Endodermal cell (in vitro differentiated cells): ENCODE results near the gene METTL22. TPM values are rescaled to one million over a fixed set of nuclear protein-coding genes. Genes with fewer than 3 reads are reported as not detected.

ENCODE experiments used
- DNase-seq: peaks from one replicate; pipeline ENCODE4 v3.0.0-alpha.2; 2017
- H3K27ac ChIP-seq: 2 replicates; pipeline ENCODE4 v1.5.1; 2013; ENCODE audit warnings: mild to moderate bottlenecking, low read depth, low read length, moderate library complexity
- H3K27me3 ChIP-seq: 2 replicates; pipeline ENCODE4 v1.6.1; 2013; ENCODE audit warnings: mild to moderate bottlenecking, low read length, moderate library complexity; ENCODE audit not compliant: insufficient read depth, control insufficient read depth, poor library complexity, severe bottlenecking
- H3K36me3 ChIP-seq: 2 replicates; pipeline ENCODE4 v1.7.0; 2013; ENCODE audit warnings: mild to moderate bottlenecking, low read length, moderate library complexity; ENCODE audit not compliant: control insufficient read depth, insufficient read depth
- H3K4me1 ChIP-seq: one replicate; pipeline ENCODE4 v1.7.0; 2013; ENCODE audit warnings: low read length; ENCODE audit not compliant: control insufficient read depth, insufficient read depth
- H3K4me3 ChIP-seq: 2 replicates; pipeline ENCODE4 v1.5.1; 2013; ENCODE audit warnings: mild to moderate bottlenecking, low read length, moderate library complexity
- H3K9ac ChIP-seq: 2 replicates; pipeline ENCODE4 v1.6.1; 2013; ENCODE audit warnings: mild to moderate bottlenecking, low read length, moderate library complexity; ENCODE audit not compliant: poor library complexity, severe bottlenecking; ENCODE audit errors: extremely low read depth
- H3K9me3 ChIP-seq: 2 replicates; pipeline ENCODE4 v1.6.1; 2013; ENCODE audit warnings: mild to moderate bottlenecking, low read length, moderate library complexity; ENCODE audit not compliant: control insufficient read depth
- H3K27ac Mint-ChIP-seq: 2 replicates; pipeline ENCODE4 v1.8.0; 2020; ENCODE audit warnings: mixed read lengths
- H3K27me3 Mint-ChIP-seq: 2 replicates; pipeline ENCODE4 v1.8.0; 2021; ENCODE audit warnings: mild to moderate bottlenecking, mixed read lengths; ENCODE audit not compliant: insufficient read depth
- H3K36me3 Mint-ChIP-seq: 2 replicates; pipeline ENCODE4 v1.8.0; 2020; ENCODE audit warnings: low read depth, mixed read lengths
- H3K4me1 Mint-ChIP-seq: 2 replicates; pipeline ENCODE4 v1.8.0; 2020; ENCODE audit warnings: mixed read lengths
- H3K4me3 Mint-ChIP-seq: 2 replicates; pipeline ENCODE4 v1.8.0; 2020; ENCODE audit warnings: mild to moderate bottlenecking, moderate library complexity, mixed read lengths
- H3K9me3 Mint-ChIP-seq: 2 replicates; pipeline ENCODE4 v1.8.0; 2020; ENCODE audit warnings: mild to moderate bottlenecking, mixed read lengths
- CTCF ChIP-seq: fragments of 200-600 bp; sonication (generic); conservative IDR thresholded peaks from 2 replicates; pipeline ENCODE4 v1.5.0; 2021; ENCODE audit warnings: antibody characterized with exemption, mild to moderate bottlenecking
- WGBS, 2 experiments: methylation state at CpG; one replicate each; pipeline versions ENCODE4 v1.1.5 to v1.1.7; 2013; ENCODE audit warnings: missing lambda C conversion rate in 2 of 2, mixed read lengths in 1 of 2; ENCODE audit not compliant: insufficient coverage in 1 of 2, insufficient read length in 1 of 2; 5-methylcytosine and 5-hydroxymethylcytosine counted together
- total RNA-seq, 2 donors: library from RNA; stranded (reverse); fragmentation: NEBNext Ultra II Directional in 1 of 2; extraction: Animal tissue kit (Norgen Biotek cat#: 25700) in 1 of 2; gene quantifications; 2 replicates in 1 of 2; 3 replicates in 1 of 2; pipeline ENCODE4 v1.2.1, GENCODE V29; 2021

Gene METTL22
- total RNA-seq, 2 donors from 2014 or later, result 55.1 to 70.5 TPM

GRCh38 chr16:8668113-8668512 is 46.6 kb downstream of the METTL22 start:
- no peak for DNase-seq
- H3K36me3 ChIP-seq, result no peaks in the 10 kb centered on the region
- H3K4me1 Mint-ChIP-seq, result peaks cover 4% of the 10 kb centered on the region
- H3K27ac Mint-ChIP-seq, result no peak overlapping the region
- H3K9me3 Mint-ChIP-seq, result no peaks in the 10 kb centered on the region
- 50 to 90% methylated on average over 2 to 5 of the region's 5 CpGs for WGBS, 2 experiments
- TF ChIP-seq CTCF, result no peak
- no peak overlapping the region for H3K9ac ChIP-seq
- no peaks in the 10 kb centered on the region for H3K9me3 ChIP-seq
- no peak overlapping the region for H3K4me3 Mint-ChIP-seq
- H3K4me1 ChIP-seq, result no peaks in the 10 kb centered on the region
- H3K4me3 ChIP-seq, result no peak overlapping the region
- no peaks in the 10 kb centered on the region for H3K27me3 ChIP-seq
- peaks cover 11% of the 10 kb centered on the region for H3K27me3 Mint-ChIP-seq
- H3K27ac ChIP-seq, result peak overlapping the region; percentile 26
- H3K36me3 Mint-ChIP-seq, result no peaks in the 10 kb centered on the region

GRCh38 chr16:8669481-8669880 is 48.0 kb downstream of the METTL22 start:
- H3K36me3 ChIP-seq, result no peaks in the 10 kb centered on the region
- no peak for DNase-seq
- H3K4me1 ChIP-seq, result no peaks in the 10 kb centered on the region
- WGBS, 2 experiments, result 100% methylated on average over 1 of the region's 1 CpG
- H3K36me3 Mint-ChIP-seq, result no peaks in the 10 kb centered on the region
- no peak overlapping the region for H3K9ac ChIP-seq
- H3K27ac ChIP-seq, result no peak overlapping the region
- no peak overlapping the region for H3K4me3 Mint-ChIP-seq
- H3K27me3 ChIP-seq, result no peaks in the 10 kb centered on the region
- H3K9me3 Mint-ChIP-seq, result no peaks in the 10 kb centered on the region
- H3K4me1 Mint-ChIP-seq, result peaks cover 9% of the 10 kb centered on the region
- H3K4me3 ChIP-seq, result no peak overlapping the region
- no peak for TF ChIP-seq CTCF
- peaks cover 15% of the 10 kb centered on the region for H3K27me3 Mint-ChIP-seq
- H3K9me3 ChIP-seq, result no peaks in the 10 kb centered on the region
- no peak overlapping the region for H3K27ac Mint-ChIP-seq

- no peak for TF ChIP-seq CTCF
- Mint-ChIP-seq H3K4me3 (no peak overlapping the region), H3K27ac (no peak overlapping the region), H3K9me3 (no peaks in the 10 kb centered on the region), H3K27me3 (peaks cover 20% of the 10 kb centered on the region), H3K4me1 (peaks cover 11% of the 10 kb centered on the region), H3K36me3 (no peaks in the 10 kb centered on the region)
- DNase-seq, result no peak
- H3K27ac ChIP-seq, result peak overlapping the region; percentile 0
- no peaks in the 10 kb centered on the region for H3K9me3 ChIP-seq
- H3K36me3 ChIP-seq, result no peaks in the 10 kb centered on the region
- no peak overlapping the region for H3K9ac ChIP-seq
- H3K4me3 ChIP-seq, result no peak overlapping the region
- WGBS, 2 experiments, result 83 to 100% methylated on average over 1 of the region's 1 CpG
- peaks cover 5% of the 10 kb centered on the region for H3K27me3 ChIP-seq
- H3K4me1 ChIP-seq, result no peaks in the 10 kb centered on the region
Measured at GRCh38 chr16:8670014-8670560, 48.6 kb downstream of the METTL22 start.
